GM12892 (cell line): ENCODE measurements around the gene COTL1.
"Not testable (repeated sequence)": the region's sequence is repeated elsewhere in the genome, so short reads cannot be mapped to it uniquely, and the experiment has no call there.

ENCODE experiments used
- DNase-seq: peaks from one replicate; pipeline ENCODE4 v3.0.0; 2011; ENCODE audit not compliant: insufficient read length
- FAIRE-seq: peaks from 2 replicates; lab custom pipeline; 2011; peaks lifted over from hg19 to GRCh38; lab: Jason Lieb, UNC
- POLR2A ChIP-seq: IDR thresholded peaks from 2 replicates; pipeline ENCODE4 v1.6.1; 2011; ENCODE audit warnings: low read depth, low read length, control low read depth
- POLR2AphosphoS5 ChIP-seq: IDR thresholded peaks from 2 replicates; pipeline ENCODE4 v1.6.1; 2011; ENCODE audit warnings: low read depth, low read length, control low read depth
- TAF1 ChIP-seq: IDR thresholded peaks from 2 replicates; pipeline ENCODE4 v1.6.1; 2011; ENCODE audit warnings: low read depth, mild to moderate bottlenecking, control low read depth, low read length, borderline replicate concordance

COTL1 gene

GRCh38 chr16:84528322-84528721, 89.6 kb downstream of the COTL1 start:
- TF ChIP-seq POLR2A (no peak), TAF1 (no peak), POLR2AphosphoS5 (no peak)
- DNase-seq, result no peak
- no peak for FAIRE-seq

- DNase-seq (no peak), FAIRE-seq (no peak)
- TF ChIP-seq TAF1 (no peak), POLR2AphosphoS5 (no peak), POLR2A (no peak)
Observed at GRCh38 chr16:84527532-84528269, 90.2 kb downstream of the COTL1 start.

- DNase-seq (no peak), FAIRE-seq (no peak)
- TF ChIP-seq TAF1 (no peak), POLR2AphosphoS5 (no peak), POLR2A (no peak)
Observed at GRCh38 chr16:84526794-84527531, 90.9 kb downstream of the COTL1 start.

- DNase-seq, FAIRE-seq: not testable (repeated sequence)
Observed at GRCh38 chr16:84524941-84525581, 92.8 kb downstream of the COTL1 start.

GRCh38 chr16:84524346-84524920, 93.4 kb downstream of the COTL1 start:
- TF ChIP-seq POLR2AphosphoS5 (no peak), POLR2A (no peak), TAF1 (no peak)
- no peak for FAIRE-seq
- DNase-seq, result no peak

GRCh38 chr16:84521497-84521770, 96.4 kb downstream of the COTL1 start:
- TF ChIP-seq TAF1 (no peak), POLR2A (no peak), POLR2AphosphoS5 (no peak)
- DNase-seq, result no peak
- no peak for FAIRE-seq

GRCh38 chr16:84520725-84521496, 97.0 kb downstream of the COTL1 start:
- TF ChIP-seq POLR2AphosphoS5 (no peak), TAF1 (no peak), POLR2A (no peak)
- FAIRE-seq, result no peak
- no peak for DNase-seq

GRCh38 chr16:84519855-84520254, 98.0 kb downstream of the COTL1 start:
- TF ChIP-seq POLR2A (no peak), POLR2AphosphoS5 (no peak), TAF1 (no peak)
- FAIRE-seq (peak; percentile 57), DNase-seq (no peak)

GRCh38 chr16:84518804-84519341, 99.0 kb downstream of the COTL1 start:
- FAIRE-seq (peak; percentile 24), DNase-seq (no peak)
- TF ChIP-seq POLR2AphosphoS5, result no peak
- TF ChIP-seq TAF1, result no peak
- no peak for TF ChIP-seq POLR2A

- DNase-seq, FAIRE-seq: not testable (repeated sequence)
Observed at GRCh38 chr16:84518220-84518619, 99.7 kb downstream of the COTL1 start.

GRCh38 chr16:84517366-84517765, 100.5 kb downstream of the COTL1 start:
- TF ChIP-seq POLR2AphosphoS5 (no peak), TAF1 (no peak), POLR2A (no peak)
- DNase-seq (no peak), FAIRE-seq (no peak)
